ENCODE results near the gene LTBP2.
A peak's percentile ranks its signal among the peaks of the same experiment; 100 is the strongest.

The LTBP2 gene

DNA sequence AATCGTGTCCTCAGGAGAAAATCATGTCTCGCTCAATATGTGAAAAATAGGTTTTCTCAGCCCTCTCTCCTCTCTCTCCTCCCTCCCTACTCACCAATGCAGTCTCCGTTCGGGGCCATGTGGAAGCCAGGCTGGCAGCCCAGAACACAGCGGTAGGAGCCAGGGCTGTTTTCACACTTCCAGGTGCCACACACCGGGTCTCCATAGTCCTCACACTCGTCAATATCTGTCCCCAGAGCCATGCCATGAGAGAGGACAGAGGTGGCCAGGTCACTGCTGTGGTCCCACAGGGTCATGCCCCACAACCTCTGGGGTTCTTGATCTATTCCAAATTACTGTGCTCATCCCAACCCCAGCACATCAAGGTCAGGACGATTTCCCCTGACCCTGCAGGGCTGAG, 105.0 kb downstream of the LTBP2 start:
- no peak for DNase-seq (ENCODE audit: low read depth)

DNA sequence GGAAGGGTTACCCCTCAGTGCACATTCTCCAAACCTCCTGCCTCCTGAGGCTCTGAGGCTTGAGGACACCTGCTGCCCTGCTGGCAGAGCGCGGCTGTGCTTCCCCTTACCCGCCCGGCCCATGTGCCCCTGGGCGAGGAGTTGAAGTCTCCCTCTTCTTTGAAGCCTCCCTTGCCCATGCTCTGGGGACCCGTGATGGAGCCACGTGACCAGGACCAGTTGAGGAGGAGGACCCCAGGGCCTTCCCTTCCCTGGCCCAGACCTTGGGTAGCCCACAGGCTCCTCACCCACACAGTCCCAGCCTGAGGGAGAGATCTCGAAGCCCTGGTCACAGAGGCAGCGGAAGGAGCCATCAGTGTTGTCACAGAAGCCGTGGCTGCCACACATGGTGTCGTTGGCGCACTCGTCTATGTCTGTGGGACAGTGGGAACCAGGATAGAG, 105.6 kb downstream of the LTBP2 start:
- DNase-seq (ENCODE audit: low read depth) = no peak

DNA sequence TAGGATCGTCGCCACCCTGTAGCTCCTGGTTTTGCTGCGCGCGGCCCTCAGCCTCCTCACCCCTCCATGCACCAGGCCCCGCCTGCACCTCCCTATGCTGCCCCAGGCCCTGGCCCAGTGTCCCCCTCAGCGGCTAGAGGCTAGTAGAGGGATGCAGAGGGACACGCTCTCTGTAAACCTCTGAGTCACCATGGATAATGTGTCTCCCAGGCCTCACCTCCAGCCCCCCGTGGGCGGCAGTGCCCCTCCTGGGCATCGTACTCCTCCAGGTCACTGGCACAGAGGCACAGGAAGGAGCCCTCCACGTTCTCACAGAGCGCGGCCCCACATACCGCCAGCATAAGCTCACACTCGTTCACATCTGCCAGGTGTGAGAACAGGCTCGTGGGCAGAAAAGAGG, 106.2 kb downstream of the LTBP2 start:
- DNase-seq (ENCODE audit: low read depth) = no peak

DNA sequence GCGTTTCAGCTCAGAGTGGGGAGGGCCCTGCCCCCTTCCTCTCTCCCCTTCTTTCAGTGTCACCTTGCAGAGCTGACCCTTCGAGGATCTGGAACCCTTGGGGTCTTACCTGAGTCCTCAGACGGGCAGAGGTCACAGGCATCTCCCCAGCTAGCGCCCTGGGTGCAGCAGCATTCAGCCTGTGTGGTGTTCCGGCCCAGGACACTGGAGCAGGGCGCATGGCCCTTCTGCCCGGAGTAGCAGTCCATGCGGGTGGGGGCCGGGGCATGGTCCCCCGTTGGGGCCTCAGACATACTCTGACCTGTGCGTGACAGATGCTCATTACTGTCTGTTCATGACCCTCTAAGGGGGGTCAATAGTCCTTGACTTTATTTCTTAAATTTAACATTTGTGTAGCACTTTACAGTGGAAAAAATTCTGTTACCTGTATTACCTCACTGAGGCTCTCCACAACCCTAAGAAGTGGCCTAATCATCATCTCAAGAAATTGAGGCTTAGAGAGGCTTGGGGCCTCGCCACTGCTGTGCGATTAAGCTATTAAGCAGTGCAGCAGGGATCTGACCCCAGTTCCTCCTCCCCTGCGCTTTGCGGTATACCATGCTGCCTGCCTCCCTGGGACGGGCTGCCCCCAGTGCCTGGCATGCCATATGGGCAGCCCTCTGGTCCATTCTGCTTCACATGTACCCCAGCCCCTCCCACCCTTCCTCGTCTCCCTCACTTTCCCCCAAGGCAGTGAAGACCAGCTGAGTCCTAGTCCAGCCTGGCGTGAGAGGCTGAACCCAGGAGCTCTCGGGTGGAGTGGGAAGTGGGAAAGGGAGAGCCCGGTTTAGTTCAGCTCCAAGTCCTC, 106.9 kb downstream of the LTBP2 start:
- no peak for DNase-seq (ENCODE audit: low read depth)

DNA sequence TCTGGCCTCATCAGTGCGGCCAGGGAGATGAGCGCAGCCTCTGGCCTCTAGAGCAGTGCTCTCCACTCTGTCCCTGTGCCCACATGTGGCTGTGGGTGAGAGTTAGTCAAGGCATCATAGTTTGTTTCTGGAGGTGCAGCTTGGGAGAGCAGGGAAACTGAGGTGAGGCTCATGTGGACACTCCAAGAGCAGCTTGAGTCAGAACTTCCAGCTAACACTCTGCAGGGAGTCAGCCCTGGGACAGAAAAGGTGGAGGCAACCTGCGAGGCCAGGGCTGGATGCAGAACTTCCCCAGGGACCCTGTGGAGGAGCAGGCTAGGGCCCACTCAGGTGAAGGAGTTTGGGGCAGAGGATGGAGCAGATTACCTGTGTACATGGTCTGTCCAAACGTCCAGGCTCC, 107.6 kb downstream of the LTBP2 start:
- no peak for DNase-seq (ENCODE audit: low read depth)

DNA sequence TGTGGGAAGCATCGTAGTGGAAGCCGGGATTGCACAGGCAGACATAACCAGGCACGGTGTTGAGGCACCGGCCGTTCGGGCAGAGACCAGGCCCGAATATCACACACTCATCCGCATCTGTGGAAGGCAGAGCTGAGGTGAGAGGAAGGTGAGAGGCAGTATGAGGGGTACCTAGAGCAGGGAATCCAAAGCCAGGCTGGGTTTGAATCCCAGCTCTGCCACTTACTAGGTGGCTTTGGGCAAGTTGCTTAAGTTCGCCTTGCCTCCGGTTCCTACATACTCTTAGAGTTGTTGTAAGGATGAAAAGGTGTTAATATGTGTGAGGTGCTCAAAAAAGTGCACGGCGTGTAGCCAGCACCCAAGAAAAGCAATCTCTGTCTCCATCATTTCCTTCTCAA, 108.1 kb downstream of the LTBP2 start:
- no peak for DNase-seq (ENCODE audit: low read depth)

DNA sequence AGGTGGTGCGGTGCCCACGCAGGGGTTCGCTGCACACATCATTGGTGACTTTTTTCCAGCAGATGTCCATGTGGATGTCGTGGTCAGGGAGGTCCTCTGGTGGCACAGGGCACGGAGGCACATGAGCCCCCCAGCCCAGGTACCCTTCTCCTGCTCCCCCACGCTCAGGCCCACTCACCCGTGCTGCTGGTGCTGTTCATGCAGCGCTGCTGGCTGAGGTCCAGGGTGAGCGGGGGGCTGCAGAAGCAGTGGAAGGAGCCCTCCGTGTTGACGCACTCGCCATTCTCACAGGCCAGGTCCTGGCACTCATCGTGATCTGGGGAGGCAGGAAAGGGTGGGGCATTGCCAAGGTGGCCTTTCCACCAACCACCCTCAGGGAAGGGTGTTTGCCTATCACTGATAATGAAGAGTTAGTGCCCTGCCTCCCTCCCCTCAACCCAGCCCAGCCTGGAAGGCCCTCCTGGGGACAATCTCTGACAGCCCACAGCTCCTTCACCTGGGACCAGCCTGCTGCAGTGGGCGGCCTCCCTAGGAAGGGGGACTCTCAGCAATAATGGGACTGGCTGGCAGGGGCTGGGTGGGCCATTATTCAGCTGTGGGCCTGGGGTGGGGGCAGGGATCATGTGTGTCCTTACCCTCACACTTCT, 108.6 kb downstream of the LTBP2 start:
- no peak for DNase-seq (ENCODE audit: low read depth)

DNA sequence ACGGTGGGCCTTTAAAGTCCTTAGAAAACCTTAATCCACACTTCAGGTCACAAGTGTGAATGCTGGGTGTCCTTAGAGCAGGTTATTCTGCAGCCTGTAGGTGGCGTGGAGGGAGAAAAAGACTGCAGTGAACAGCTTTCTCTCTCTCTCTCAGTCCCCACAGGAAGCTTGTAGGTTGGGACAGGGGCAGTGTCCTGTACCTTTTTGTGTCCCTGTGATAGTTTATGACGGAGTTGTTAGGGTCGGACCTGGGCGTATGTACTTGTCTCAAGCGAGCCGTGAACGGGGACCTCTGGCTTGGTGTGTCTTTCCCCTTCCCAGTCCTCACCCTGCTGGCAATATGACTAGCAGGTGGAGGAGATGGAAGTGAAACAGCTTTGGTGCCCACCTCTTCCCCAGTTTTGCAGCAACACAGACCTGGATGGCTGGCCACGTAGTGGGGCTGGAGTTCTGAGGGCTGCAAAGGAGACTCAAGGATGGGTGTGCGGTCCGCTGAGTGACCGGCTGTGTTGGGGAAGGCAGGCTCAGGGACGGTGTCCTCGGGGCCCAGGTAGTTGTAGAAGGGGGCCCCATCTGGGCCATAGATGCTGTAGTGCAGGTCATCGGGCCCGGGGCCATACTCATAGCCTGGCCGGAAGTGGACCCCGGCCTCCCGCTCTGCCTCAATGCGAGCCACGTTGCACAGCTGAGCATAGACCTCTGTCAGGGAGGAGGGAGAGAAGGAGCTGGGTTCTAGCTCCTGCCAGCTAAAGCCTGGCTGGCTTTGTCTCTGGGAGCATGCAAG, 109.6 kb downstream of the LTBP2 start:
- DNase-seq (ENCODE audit: low read depth) = no peak

DNA sequence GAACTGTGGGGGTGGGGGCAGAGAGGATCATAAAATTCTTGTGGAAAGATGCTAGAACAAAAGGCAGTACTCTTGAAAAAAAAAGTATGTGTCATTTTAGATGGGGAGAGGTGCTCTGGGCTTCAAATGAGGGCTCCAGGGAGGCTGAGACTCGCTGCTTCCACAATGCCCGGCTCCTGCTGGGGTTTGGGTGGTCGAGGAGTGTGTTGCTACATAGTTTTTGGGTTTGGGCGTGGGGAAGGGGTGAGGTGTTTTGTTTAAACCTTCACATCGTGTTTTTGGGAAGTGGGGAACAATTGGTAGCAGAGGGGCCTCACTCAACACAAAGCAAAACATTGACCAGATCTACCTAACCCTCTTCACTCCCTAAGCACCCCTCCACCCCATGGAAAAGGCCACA, 110.3 kb downstream of the LTBP2 start:
- DNase-seq (ENCODE audit: low read depth) = no peak

DNA sequence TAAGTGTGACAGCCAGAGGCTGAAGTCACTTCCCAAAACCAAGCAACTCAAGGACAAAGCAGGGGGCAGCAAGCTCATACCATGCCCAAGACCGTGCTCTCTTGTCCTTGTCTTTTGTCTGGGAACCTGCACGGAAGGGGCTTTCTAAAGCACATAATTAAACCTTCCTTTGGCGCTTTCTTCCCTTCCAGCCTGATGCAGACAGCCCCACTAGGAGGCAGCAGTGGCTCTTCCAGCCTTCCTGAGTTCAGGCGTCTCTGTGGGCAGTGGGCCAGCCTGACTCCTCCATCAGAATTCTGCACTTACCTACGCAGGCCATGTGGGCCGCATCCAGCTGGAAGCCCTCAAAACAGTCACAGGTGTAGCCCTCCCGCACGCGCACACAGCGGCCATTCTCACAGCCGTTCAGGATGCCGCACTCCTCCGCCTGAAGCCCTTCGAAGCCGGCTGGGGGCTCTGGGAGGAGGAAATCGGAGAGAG, 110.9 kb downstream of the LTBP2 start:
- DNase-seq (ENCODE audit: low read depth) = no peak

DNA sequence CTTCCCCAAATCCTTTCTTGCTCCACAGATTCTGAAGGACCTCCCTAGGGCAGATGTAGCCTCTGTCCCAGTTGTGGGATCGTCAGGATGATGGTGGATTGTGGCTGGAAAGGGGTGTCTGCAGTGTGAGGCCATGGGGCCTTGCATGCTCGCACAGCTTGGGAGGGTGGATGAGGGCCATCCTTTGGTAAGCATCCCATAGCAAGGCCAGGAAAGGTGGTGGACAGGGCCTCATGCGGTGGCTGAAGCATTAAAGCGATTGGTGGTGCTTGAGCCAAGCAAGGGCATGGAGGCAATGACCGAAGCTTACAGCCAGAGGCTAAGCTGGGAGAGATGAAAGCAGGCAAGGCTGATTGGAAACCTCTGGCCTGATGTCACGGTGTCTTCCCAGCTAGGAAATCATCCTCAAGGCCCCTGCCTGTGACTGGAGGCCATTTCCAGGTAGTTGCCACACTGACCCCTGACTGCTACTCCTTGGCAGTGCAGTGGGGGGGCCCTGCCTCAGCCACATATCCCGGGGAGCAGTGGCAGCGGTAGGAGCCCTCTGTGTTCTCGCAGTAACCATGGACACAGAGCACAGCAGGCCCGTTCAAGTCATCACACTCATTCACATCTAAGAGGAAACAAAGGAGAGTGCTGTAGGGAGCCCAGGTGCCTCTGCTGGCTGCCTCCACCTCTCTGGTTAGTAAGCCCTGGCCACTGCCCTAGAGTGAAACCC, 111.5 kb downstream of the LTBP2 start:
- no peak for DNase-seq (ENCODE audit: low read depth)

DNA sequence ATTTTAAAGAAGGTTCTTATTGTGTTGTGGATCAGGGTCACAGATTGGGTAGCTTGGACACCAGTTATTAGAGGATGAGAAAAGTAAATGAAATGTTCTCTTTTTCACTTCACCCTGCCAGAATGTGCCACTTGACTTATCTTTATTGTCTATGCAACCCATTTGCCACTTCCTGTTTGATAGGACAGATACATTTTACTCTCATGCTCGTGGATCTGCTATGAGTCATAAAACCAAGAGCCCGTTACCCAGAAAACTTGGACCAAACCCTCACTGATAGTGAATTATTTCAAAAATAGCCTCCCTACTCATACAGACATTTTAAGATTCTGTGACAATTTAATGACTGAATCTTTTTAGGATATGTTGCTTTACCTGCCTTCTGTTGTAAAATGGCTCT, 116.7 kb downstream of the LTBP2 start:
- no peak for DNase-seq (ENCODE audit: low read depth)

DNA sequence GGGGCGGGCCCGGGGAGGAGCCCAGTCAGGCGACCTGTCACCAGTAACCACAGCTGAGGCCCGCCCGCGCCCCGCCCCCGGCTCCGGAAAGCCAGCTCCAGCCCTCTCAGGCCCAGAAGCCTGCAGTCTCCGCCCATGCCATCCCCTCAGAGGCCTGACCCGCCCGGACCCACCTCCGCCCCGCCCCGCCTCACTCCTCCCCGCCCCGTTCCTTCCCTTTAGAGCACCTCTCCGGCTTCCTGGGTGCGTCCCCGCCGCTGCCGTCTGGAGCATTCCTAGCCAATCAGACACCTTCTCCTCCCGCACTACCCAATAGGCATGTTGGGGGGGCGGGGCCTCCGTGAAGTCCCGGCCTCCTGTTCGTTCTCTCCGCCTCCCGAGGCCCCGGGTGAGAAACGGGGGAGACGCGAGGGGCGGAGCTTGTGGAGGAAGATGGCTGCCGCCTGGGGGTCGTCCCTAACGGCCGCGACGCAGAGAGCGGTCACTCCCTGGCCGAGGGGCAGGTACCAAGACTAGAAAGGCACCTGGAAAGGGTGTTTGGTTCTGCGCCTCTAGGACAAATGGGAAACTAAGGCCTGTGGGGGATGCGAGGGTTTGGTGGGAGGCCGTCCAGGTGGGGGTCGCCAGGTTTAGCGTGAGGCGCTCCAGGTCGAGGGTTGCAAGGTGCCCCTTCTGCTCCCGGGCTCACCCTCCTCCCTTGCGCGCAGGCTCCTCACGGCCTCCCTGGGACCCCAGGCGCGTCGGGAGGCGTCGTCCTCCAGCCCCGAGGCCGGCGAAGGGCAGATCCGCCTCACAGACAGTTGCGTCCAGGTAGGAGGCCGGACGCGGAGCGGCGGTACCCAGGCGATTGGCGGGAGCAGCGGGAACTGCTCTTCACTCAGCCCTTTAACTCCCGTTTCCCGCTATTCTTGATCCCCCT, 118.4 kb downstream of the LTBP2 start, which contains the start of gene ISCA2:
ISCA2 (plus strand) TSS at position 423 of the 919 bp plus-strand sequence; CDS start at position 433, 10 bp downstream.
- peak; percentile 99 for DNase-seq (ENCODE audit: low read depth)

DNA sequence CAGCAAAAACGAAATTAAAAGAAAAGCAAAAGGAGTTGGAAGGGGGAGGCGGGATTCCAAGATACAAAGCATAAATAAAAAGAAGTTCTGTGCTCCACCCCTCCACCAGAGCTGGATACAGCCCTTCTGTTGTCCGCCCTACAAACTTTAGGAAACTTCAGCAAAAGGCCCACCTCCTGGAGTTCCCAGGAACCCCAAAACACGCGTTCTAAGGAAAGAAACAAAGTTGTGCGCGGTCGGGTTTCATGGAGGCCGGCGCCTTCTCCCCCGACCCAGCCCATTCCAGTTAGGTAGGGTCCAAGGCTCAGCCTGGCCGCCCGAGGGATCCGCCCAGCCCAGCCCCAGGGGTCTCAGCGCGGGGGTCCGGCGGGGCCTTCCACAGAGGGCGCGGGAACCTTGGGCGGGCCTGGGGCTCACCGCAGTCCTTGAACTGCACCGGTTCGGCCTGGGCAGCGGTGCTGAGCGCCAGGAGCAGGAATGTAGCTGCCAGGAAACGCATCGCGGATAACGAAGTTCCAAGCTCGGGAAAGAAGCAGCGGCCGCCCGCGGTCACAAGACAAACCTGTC, 119.2 kb downstream of the LTBP2 start, which contains the start of gene NPC2:
NPC2 (minus strand) TSS at position 530 of the 567 bp plus-strand sequence; CDS start at position 499, 31 bp downstream.
- DNase-seq (ENCODE audit: low read depth) = no peak

DNA sequence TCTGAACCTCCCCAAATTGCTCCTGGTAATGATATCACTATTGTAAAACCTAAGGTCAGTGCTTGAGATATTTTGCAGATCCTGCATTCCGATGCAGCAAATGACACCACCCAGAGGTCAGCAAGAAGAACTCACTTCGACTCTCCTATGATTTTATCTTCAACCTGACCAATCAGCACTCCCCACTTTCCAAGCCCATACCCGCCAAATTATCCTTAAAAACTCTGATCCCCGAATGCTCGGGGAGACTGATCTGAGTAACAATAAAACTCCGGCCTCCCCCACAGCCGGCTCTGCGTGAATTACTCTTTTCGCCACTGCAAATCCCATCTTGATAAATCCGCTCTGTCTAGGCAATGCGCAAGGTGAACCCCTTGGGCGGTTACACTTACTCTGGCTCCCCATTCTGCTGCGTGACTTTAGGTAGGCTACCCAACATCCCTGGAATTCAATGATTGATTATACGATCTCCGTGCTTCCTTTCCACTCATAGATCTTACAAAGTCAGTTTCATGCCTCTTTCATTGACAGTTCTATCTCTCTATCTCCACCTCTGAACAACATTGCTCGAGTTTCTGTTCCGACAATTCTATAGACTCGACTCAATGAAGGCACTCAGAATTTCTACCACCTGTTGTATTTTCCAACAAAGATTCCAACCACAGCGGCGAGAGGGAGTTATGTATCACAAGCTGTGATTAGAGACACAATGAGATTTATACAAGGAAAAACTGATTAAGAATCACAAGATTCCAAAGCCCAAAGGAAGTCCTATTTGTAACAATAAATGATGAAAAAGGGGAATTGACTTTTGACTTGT, 119.9 kb downstream of the LTBP2 start:
- no peak for DNase-seq (ENCODE audit: low read depth)

DNA sequence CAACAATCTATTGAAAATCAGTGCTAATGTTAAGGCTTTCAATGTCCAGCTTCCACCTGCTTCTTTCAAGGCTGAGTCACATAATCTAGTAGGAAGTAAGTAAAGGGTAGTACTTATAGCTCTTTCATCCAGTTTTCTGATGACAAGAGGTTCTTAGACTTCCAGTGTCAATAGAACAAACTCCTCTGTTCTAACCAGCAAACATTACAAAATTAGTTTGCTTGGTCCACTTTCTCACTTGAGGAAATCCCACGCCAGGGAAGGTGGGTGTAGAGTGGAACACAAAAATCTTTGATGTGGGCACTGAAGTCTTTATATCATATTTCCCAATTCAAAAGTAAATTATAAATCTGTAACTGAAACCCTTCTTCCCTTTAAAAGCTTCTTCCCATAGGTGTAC, 121.6 kb downstream of the LTBP2 start:
- no peak for DNase-seq (ENCODE audit: low read depth)

DNA sequence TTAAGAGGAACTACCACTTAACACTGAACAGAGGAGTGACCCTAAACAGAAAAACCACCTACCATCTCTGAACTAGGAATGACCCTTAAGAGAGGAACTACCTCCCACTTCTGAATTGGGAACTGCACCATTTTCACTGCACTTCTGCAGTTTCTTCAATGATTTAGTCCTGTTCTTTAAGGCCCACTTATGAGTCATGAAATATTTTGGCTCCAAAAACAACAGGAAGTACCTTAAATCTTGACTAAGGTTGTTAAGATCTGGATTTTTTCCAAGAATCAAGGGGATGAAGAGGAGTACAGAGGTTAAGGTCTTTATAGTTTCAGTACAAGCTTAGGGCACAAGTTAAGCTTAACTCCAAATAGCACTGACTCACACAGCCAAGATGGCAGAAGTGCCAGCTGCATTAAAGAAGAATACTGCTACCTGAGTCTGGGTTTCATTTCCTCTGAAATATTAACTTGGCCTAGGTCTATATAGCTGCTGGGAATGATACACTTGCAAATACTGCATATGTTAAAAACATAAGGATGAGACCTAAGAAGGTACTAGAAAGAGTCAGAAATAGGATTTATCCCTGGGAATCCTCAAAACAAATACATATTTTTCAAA, 123.1 kb downstream of the LTBP2 start:
- no peak for DNase-seq (ENCODE audit: low read depth)

DNA sequence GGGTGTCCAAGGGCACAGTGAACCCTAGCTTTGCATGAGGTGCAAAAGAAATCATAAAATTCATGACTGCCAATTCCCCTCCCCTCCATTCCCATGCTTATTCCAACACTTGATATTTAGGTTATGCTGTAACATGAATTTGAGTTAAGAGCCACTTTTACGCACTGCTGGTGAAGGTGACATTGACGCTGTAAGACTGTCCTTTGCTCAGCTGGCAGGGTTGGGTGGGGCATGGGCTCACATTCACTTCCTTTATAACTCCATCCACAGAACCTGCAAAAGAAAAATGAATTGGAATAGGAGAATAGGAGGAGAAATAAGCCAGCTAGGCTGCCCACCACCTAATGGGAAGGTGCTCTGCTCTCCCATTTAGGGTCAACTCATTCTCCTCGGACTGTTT, 125.9 kb downstream of the LTBP2 start:
- no peak for DNase-seq (ENCODE audit: low read depth)

DNA sequence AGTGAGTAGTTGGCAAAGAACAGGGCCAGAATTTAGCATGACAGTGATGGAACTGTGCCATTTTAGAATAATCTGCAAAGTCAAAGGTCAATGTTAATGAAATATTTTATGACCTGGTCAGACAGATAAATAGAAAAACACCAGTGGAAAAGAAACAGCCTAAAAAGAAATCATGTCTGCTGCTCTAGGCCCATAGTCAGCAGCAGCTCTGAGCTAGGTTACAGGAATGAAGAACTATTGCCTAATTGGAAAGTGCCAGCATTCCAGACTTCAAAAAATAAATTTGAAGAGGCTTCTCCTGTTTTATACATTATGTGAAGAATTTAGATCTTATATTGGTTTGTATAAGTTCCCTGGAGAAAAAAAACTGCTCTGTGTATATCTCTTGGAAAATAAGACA, 128.7 kb downstream of the LTBP2 start:
- no peak for DNase-seq (ENCODE audit: low read depth)

Measured in activated T-cell treated with anti-CD3 and anti-CD28 coated beads for 48 hours (primary cell).